ENCODE data around the gene GPR157. TPM values are rescaled to one million over a fixed set of nuclear protein-coding genes. Genes with fewer than 3 reads are reported as not detected.

Gene GPR157
- total and polyA plus RNA-seq, 8 donors, result 0.15 to 16.5 (median 4.5) TPM

DNA sequence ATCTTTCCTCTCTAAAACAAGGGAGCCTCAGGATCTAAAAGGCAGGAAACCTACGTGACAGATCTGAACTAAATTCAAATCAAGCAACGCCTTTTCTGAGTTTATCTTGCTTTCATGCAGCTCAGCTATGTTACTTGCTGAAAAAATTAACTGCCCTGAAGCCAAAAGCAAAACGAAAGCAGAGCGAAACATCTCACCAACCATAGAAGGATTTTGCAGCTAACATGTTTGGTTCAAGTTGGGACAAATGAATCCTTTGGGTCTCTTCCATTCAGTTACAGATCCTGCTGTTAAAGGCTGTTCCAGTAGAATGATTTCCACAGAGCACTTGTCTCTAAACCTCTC is 59.9 kb downstream of the GPR157 start:
- no peak for TF ChIP-seq POLR2AphosphoS5 (IDR thresholded peaks at IDR 0.05)
- TF ChIP-seq POLR2A (IDR thresholded peaks at IDR 0.05), result no peak
- TF ChIP-seq EP300 (IDR thresholded peaks at IDR 0.05), result no peak
- TF ChIP-seq, protein P1, sequence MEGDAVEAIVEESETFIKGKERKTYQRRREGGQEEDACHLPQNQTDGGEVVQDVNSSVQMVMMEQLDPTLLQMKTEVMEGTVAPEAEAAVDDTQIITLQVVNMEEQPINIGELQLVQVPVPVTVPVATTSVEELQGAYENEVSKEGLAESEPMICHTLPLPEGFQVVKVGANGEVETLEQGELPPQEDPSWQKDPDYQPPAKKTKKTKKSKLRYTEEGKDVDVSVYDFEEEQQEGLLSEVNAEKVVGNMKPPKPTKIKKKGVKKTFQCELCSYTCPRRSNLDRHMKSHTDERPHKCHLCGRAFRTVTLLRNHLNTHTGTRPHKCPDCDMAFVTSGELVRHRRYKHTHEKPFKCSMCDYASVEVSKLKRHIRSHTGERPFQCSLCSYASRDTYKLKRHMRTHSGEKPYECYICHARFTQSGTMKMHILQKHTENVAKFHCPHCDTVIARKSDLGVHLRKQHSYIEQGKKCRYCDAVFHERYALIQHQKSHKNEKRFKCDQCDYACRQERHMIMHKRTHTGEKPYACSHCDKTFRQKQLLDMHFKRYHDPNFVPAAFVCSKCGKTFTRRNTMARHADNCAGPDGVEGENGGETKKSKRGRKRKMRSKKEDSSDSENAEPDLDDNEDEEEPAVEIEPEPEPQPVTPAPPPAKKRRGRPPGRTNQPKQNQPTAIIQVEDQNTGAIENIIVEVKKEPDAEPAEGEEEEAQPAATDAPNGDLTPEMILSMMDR (IDR thresholded peaks at IDR 0.05), result no peak
- intact Hi-C loops (cut with DNase I; ENCODE audit: low total_unique reads), result no loop called here
- Histone ChIP-seq H3K4me3 (peak overlapping the region in 2 of 4 donors; percentile 9 to 17), H3K27ac (peak overlapping the region in 4 of 5 donors; percentile 47 to 77 (median 63)), H3K36me3 (no peaks in the 10 kb centered on the region), H3K4me1 (peaks cover 10 to 38% (median 25%) of the 10 kb centered on the region in 4 donors), H3K27me3 (no peaks in the 10 kb centered on the region), H3K9me3 (no peaks in the 10 kb centered on the region)
- WGBS, 5 donors, result 27 to 45% (median 37%) methylated on average over 4 of the region's 4 CpGs
- DNase-seq, result peak in 1 of 2 donors; percentile 41

DNA sequence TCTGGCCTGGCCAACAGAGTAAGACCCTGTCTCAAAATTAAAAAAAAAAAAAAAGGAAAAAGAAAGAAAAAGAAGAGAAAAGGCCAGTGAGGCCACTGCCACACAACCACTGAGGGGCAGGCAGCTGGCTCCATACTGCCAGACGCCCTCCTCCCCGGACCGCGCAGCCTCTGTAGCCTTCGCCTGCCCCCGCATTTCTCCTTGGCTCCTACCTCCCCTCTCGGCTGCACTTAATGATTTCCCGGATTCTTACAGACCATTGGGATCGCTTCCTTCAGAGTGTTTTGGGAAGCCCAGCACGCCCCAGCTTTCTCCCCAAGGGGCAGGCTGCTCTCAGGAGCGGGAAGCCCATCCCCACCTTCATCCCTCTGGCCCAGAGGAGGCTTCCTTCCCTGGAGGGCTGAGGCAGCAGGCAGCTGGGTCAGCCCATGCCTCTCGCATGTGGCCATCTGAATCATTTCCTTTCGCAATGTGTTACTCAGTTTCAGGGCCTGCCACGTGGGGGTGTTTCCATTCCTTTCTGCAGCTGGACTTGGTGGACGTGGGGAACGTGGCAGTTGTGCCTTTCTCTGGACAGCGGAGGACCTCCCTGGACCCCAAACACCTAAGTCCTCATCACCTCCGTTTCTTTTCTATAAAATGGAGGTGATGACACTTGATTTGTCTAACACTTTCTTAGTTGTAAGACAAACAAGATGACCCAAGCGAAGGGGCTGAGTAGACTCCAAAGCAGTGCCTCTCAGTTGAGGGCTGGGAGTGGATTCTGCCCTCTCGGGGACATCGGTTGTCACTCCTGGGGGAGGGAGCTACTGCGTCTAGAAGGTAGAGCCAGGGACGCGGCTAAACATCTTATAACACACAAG is 61.7 kb downstream of the GPR157 start:
- Histone ChIP-seq H3K27me3 (no peaks in the 10 kb centered on the region), H3K27ac (peak overlapping the region in 2 of 5 donors; percentile 26 to 37), H3K9me3 (no peaks in the 10 kb centered on the region), H3K36me3 (no peaks in the 10 kb centered on the region), H3K4me3 (no peak overlapping the region), H3K4me1 (peaks cover 10 to 38% (median 25%) of the 10 kb centered on the region in 4 donors)
- 74 to 86% (median 79%) methylated on average over 24 of the region's 24 CpGs for WGBS, 5 donors
- intact Hi-C loops (cut with DNase I; ENCODE audit: low total_unique reads), result no loop called here
- peak in 1 of 2 donors; percentile 50 for DNase-seq
- TF ChIP-seq, protein P1 (IDR thresholded peaks at IDR 0.05), result no peak
- TF ChIP-seq POLR2A (IDR thresholded peaks at IDR 0.05) (no peak), POLR2AphosphoS5 (IDR thresholded peaks at IDR 0.05) (peak in 1 of 3 donors; percentile 41), EP300 (IDR thresholded peaks at IDR 0.05) (no peak)

DNA sequence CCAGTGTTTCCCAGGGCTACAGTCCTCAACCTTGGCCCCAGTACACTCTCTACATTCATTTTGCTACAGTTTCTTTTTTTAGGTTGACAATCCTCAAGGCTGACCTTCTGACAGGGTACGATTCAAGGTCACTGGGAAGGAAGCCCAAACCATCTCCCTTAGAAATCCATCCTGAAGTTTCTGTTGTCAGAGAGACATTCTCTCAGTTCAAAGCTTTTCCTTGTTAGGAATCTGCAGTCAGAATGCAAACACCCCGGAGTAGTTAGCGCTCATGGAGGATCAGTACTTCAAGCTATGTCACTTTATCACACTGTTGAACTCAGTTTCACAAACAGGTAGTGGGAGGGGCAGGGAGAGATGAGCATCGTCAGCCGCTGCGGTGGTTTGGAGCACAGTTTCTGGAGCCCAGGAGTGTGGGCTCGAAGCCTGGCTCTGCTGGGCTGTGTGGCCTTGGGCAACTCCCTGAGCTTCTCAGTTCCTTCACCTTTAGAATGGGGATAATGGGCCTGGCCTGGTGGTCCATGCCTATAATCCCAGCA is 63.6 kb downstream of the GPR157 start:
- TF ChIP-seq POLR2AphosphoS5 (IDR thresholded peaks at IDR 0.05) (no peak), EP300 (IDR thresholded peaks at IDR 0.05) (no peak), POLR2A (IDR thresholded peaks at IDR 0.05) (no peak)
- TF ChIP-seq, protein P1 (IDR thresholded peaks at IDR 0.05), result no peak
- intact Hi-C loops (cut with DNase I; ENCODE audit: low total_unique reads), result no loop called here
- peaks cover 5 to 39% (median 23%) of the 10 kb centered on the region in 4 donors for H3K4me1 ChIP-seq
- peak overlapping the region in 2 of 5 donors; percentile 39 to 55 for H3K27ac ChIP-seq
- H3K27me3 ChIP-seq, result no peaks in the 10 kb centered on the region
- H3K9me3 ChIP-seq, result no peaks in the 10 kb centered on the region
- WGBS, 5 donors, result 63 to 75% (median 67%) methylated on average over 6 to 7 of the region's 7 CpGs
- H3K36me3 ChIP-seq, result no peaks in the 10 kb centered on the region
- no peak for DNase-seq
- H3K4me3 ChIP-seq, result no peak overlapping the region

DNA sequence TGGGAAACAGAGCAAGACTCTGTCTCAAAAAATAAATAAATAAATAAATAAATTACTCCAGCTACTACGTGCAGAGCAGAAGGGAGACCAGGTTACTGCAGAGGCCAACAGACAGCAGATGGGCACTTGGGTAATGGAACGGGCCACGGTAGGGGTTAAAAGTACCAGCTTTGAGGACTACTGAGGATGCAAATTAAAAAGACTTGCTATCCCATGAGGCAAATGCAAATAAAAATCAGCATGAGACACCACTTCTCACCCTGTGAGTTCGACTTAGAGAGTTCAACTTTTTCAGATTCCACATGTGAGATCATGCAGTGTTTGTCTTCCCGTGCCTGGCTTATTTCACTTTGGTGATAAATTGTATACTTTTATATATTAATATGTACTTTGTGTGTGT is 66.1 kb downstream of the GPR157 start:
- Histone ChIP-seq H3K9me3 (no peaks in the 10 kb centered on the region), H3K4me1 (peaks cover 0 to 21% (median 8%) of the 10 kb centered on the region in 4 donors), H3K27ac (no peak overlapping the region), H3K4me3 (no peak overlapping the region), H3K27me3 (no peaks in the 10 kb centered on the region), H3K36me3 (no peaks in the 10 kb centered on the region)
- WGBS, 5 donors, result 69 to 81% (median 75%) methylated on average over 5 of the region's 5 CpGs
- no peak for TF ChIP-seq EP300 (IDR thresholded peaks at IDR 0.05)
- no peak for TF ChIP-seq POLR2A (IDR thresholded peaks at IDR 0.05)
- TF ChIP-seq, protein P1 (IDR thresholded peaks at IDR 0.05), result no peak
- TF ChIP-seq POLR2AphosphoS5 (IDR thresholded peaks at IDR 0.05), result no peak
- no peak for DNase-seq
- intact Hi-C loops (cut with DNase I; ENCODE audit: low total_unique reads), result no loop called here
